HG03558 (cell line): Measurements from ENCODE around the gene ELAC2.

Experiments used
- ATAC-seq: cut with Tn5 transposase; IDR thresholded peaks from one replicate; pipeline ENCODE4 v1.9.1; 2021; ENCODE audit warnings: moderate number of reproducible peaks; ENCODE audit not compliant: unreplicated experiment; ENCODE audit errors: extremely low read depth

Gene ELAC2

GRCh38 chr17:12961655-12962054 is 56.2 kb downstream of the ELAC2 start:
- no peak for ATAC-seq

- ATAC-seq: no peak
Observed at GRCh38 chr17:12959441-12959840, 58.4 kb downstream of the ELAC2 start.

DNA sequence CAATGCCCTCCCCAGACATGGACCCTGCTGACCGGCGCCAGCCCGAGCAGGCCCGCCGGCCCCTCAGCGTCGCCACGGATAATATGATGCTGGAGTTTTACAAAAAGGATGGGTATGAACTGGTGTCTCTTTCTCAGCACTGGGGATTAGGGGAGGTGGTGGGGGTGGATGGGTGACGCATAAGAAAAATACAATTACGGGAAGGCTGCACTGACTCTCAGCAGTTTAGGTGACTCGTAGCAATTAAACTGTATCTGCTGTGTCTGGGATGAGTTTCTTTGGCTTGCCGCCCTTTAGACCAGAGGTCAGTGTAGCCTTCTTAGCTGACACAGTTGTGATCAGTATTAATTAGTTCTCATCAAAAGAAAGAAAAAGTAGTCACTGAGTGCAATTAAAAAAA is 59.0 kb downstream of the ELAC2 start:
- ATAC-seq: no peak

DNA sequence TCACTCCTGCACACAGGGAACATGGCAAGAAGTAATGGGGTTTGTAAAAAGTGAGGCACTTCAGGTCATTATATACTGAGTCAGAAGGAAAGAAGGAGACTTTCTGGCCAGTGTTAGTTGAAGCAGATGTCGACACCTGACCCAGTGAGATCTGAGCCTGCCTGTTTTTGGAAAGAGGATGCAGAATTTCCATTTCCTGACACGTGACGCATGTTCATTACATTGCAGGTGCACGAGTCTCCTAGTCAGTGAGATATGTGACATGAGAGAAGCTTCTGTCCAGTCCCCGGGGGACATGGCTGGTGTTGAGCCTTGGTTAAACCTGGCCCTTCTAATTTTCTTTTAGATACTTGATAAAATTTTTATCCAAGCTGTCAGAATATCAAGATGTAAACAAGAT is 62.3 kb downstream of the ELAC2 start:
- ATAC-seq: no peak

DNA sequence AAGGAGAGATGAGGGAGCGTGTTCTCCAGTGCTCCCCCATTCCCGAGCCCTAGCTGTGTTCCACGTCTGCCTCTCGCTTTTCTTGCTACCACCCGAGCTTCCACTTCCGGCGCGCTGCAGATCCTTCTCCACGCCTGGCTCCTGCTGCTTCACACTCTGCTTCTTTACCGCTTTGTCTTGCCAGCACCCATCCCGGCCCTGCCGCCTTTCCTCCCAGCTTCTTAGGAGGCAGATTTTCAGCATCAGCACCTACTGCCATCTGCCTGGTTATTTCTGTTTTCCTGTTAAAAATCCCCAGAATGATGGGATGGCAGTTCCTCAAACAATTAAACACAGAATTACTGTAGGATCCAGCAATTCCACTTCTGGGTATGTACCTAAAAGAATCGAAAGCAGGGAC is 64.7 kb downstream of the ELAC2 start:
- no peak for ATAC-seq

DNA sequence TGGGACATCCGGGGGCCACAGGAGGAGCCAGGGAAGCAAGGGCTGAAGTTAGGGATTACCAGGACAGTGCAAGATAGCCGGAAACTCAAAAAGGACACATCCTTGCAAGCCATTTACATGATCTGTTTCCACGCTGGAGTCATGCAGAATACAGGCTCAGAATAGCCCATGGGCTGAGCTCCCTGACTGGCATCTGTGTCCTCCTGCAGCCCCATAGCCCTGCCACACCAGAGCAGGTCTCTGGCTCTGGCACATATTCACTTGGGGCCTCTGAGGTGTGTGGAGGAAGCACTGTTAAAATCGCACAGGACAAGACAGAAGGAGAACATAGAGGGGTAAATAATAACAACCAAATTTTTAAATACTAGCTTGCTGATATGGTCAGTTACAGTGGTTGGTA is 65.8 kb downstream of the ELAC2 start:
- no peak for ATAC-seq

- no peak for ATAC-seq
Observed at GRCh38 chr17:12947047-12947446, 70.8 kb downstream of the ELAC2 start.
